Left lung (tissue), 10 donors: Measurements from ENCODE around the gene DPF1. TPM values are rescaled to one million over a fixed set of nuclear protein-coding genes. Genes with fewer than 3 reads are reported as not detected.
A peak's percentile ranks its signal among the peaks of the same experiment; 100 is the strongest.

Source experiments
- ATAC-seq: fragments of 200-7000 bp; cut with Tn5 transposase; one replicate; pipeline ENCODE4 v1.9.1; 2020; ENCODE audit warnings: moderate library complexity
- DNase-seq, 4 donors: peaks; one replicate each; pipeline ENCODE4 v3.0.0-alpha.2; 2013 to 2020
- H3K27ac ChIP-seq, 2 donors: fragments of 200-600 bp; sonication (generic) in 1 of 2; one replicate each; pipeline versions ENCODE4 v1.5.0 to v1.8.0; 2020 to 2021
- H3K27me3 ChIP-seq, 2 donors: fragments of 200-600 bp; sonication (generic) in 1 of 2; one replicate each; pipeline versions ENCODE4 v1.5.0 to v1.8.0; 2020 to 2021
- H3K36me3 ChIP-seq, 2 donors: fragments of 200-600 bp; sonication (generic) in 1 of 2; one replicate each; pipeline versions ENCODE4 v1.5.0 to v1.8.0; 2020 to 2021
- H3K4me1 ChIP-seq, 2 donors: fragments of 200-600 bp; one replicate each; pipeline ENCODE4 v1.8.0; 2021
- H3K4me3 ChIP-seq, 2 donors: fragments of 200-600 bp; sonication (generic) in 1 of 2; one replicate each; pipeline versions ENCODE4 v1.5.0 to v1.8.0; 2020 to 2021; ENCODE audit warnings: mild to moderate bottlenecking in 1 of 2
- H3K9me3 ChIP-seq, 2 donors: fragments of 200-600 bp; sonication (generic) in 1 of 2; one replicate each; pipeline versions ENCODE4 v1.5.0 to v1.8.0; 2020 to 2021
- intact Hi-C, 2 donors: fragments of 100-400 bp; cut with DNase I; formaldehyde crosslinking; loops; one replicate each; pipeline versions ENCODE4 v1.11.2 to v1.14.2; 2022
- polyA plus RNA-seq, 6 donors: library from polyadenylated mRNA; unstranded; fragments of 120-200 nt; gene quantifications; one replicate each; pipeline ENCODE4 v1.2.1, GENCODE V29; 2013; ENCODE audit not compliant: insufficient read length in 6 of 6
- total RNA-seq, 2 donors: library from RNA; stranded (reverse); fragmentation: NEBNext Ultra II Directional; extraction: Animal tissue kit (Norgen Biotek cat#: 25700); gene quantifications; one replicate each; pipeline ENCODE4 v1.2.1, GENCODE V29; 2021
- TF ChIP-seq, protein P1 (sequence below), 2 donors: fragments of 200-600 bp; sonication (generic) in 1 of 2; IDR thresholded peaks; one replicate each; pipeline versions ENCODE4 v1.5.0 to v1.8.0; 2021; ENCODE audit warnings: antibody characterized with exemption in 2 of 2
- donor health status: DM: no; HTN: yes; CAD: no.
- donor health status: DM: no; HTN: no; CAD: no.

The DPF1 gene
- total and polyA plus RNA-seq, 8 donors: 0.39 to 4.3 (median 2.9) TPM

- intact Hi-C loops: no loop called here
- H3K27ac ChIP-seq: no peak overlapping the region
- H3K36me3 ChIP-seq: peaks cover 0 to 50% of the 10 kb centered on the region in 2 donors
- ATAC-seq: no peak
- H3K4me3 ChIP-seq: no peak overlapping the region
- no peaks in the 10 kb centered on the region for H3K9me3 ChIP-seq
- peaks cover 4 to 28% of the 10 kb centered on the region in 2 donors for H3K4me1 ChIP-seq
- TF ChIP-seq, protein P1, sequence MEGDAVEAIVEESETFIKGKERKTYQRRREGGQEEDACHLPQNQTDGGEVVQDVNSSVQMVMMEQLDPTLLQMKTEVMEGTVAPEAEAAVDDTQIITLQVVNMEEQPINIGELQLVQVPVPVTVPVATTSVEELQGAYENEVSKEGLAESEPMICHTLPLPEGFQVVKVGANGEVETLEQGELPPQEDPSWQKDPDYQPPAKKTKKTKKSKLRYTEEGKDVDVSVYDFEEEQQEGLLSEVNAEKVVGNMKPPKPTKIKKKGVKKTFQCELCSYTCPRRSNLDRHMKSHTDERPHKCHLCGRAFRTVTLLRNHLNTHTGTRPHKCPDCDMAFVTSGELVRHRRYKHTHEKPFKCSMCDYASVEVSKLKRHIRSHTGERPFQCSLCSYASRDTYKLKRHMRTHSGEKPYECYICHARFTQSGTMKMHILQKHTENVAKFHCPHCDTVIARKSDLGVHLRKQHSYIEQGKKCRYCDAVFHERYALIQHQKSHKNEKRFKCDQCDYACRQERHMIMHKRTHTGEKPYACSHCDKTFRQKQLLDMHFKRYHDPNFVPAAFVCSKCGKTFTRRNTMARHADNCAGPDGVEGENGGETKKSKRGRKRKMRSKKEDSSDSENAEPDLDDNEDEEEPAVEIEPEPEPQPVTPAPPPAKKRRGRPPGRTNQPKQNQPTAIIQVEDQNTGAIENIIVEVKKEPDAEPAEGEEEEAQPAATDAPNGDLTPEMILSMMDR (IDR thresholded peaks at IDR 0.05): no peak
- DNase-seq: no peak
- peaks cover 16 to 45% of the 10 kb centered on the region in 2 donors for H3K27me3 ChIP-seq
These were observed 16.5 kb downstream of the DPF1 start for GRCh38 chr19:38207543-38207942.

DNA sequence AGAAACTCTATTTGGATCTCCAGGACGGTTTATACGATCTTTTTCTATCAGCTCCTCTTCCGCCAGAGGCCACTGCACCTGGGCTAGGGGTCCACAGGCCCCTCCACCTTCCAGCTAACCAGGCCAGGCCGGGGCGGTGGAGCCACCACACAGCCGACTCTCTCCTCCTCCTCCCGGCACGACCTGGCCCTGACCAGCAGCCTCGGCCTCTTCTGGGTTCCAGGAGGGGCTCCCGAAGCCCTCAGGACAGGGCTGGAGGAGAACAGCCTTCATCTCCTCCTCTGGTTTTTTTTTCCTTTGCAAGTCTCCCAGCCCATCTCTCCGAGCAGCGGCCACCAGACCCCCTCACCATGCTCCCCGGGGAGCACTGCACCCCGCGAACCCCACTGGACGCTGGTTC lies 17.1 kb downstream of the DPF1 start:
- ATAC-seq (no peak), DNase-seq (no peak)
- H3K9me3 ChIP-seq: no peaks in the 10 kb centered on the region
- H3K36me3 ChIP-seq: peaks cover 0 to 57% of the 10 kb centered on the region in 2 donors
- peaks cover 4 to 28% of the 10 kb centered on the region in 2 donors for H3K4me1 ChIP-seq
- H3K4me3 ChIP-seq: no peak overlapping the region
- peaks cover 16 to 39% of the 10 kb centered on the region in 2 donors for H3K27me3 ChIP-seq
- TF ChIP-seq, protein P1 (IDR thresholded peaks at IDR 0.05): no peak
- intact Hi-C loops: no loop called here
- H3K27ac ChIP-seq: no peak overlapping the region

GRCh38 chr19:38206006-38206745 lies 17.8 kb downstream of the DPF1 start:
- ATAC-seq: no peak
- H3K4me3 ChIP-seq: no peak overlapping the region
- TF ChIP-seq, protein P1 (IDR thresholded peaks at IDR 0.05): no peak
- peaks cover under 1 to 25% of the 10 kb centered on the region in 2 donors for H3K4me1 ChIP-seq
- H3K9me3 ChIP-seq: no peaks in the 10 kb centered on the region
- H3K27me3 ChIP-seq: peaks cover 9 to 31% of the 10 kb centered on the region in 2 donors
- no peak overlapping the region for H3K27ac ChIP-seq
- no peak for DNase-seq
- H3K36me3 ChIP-seq: peaks cover 0 to 64% of the 10 kb centered on the region in 2 donors
- intact Hi-C loops: no loop called here

DNA sequence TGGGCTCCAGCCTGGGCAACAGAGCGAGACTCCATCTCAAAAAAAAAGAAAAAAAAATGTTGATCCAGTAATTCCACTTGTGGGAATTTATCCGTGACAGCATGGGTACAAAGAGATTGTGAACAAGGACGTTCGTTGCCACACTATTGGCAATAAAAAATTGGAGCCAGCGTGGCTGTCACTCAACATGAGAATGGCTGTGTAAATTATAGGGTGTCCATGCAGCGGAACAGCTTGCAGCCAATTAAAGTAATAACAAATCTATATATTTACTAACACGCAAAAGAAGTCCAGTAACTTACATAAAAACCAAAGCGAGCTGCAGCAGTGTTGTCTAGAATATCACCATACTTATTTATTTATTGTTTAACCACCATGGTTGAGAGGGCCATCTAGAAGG lies 19.3 kb downstream of the DPF1 start:
- H3K27me3 ChIP-seq: peaks cover 5 to 17% of the 10 kb centered on the region in 2 donors
- peaks cover 0 to 14% of the 10 kb centered on the region in 2 donors for H3K4me1 ChIP-seq
- peaks cover 0 to 71% of the 10 kb centered on the region in 2 donors for H3K36me3 ChIP-seq
- no peak overlapping the region for H3K4me3 ChIP-seq
- no peaks in the 10 kb centered on the region for H3K9me3 ChIP-seq
- TF ChIP-seq, protein P1 (IDR thresholded peaks at IDR 0.05): no peak
- ATAC-seq (no peak), DNase-seq (no peak)
- H3K27ac ChIP-seq: no peak overlapping the region
- intact Hi-C loops: no loop called here

- peak; percentile 14 for ATAC-seq
- Histone ChIP-seq H3K9me3 (no peaks in the 10 kb centered on the region), H3K27me3 (peaks cover 3 to 11% of the 10 kb centered on the region in 2 donors), H3K27ac (no peak overlapping the region), H3K36me3 (peaks cover 0 to 73% of the 10 kb centered on the region in 2 donors), H3K4me3 (no peak overlapping the region), H3K4me1 (peaks cover 0 to 8% of the 10 kb centered on the region in 2 donors)
- intact Hi-C loops: no loop called here
- TF ChIP-seq, protein P1 (IDR thresholded peaks at IDR 0.05): no peak
- no peak for DNase-seq
These were observed 19.9 kb downstream of the DPF1 start for GRCh38 chr19:38204096-38204495.
